KMS-11 (cell line): ENCODE measurements around the gene MST1.
"Not testable (repeated sequence)": the region's sequence is repeated elsewhere in the genome, so short reads cannot be mapped to it uniquely, and the experiment has no call there.

Experiments
- H2AFZ ChIP-seq: fragments of 200-600 bp; sonication (generic); 2 replicates; pipeline ENCODE4 v1.6.1; 2016; ENCODE audit warnings: antibody characterized with exemption, mixed run types, low read depth
- H3K27ac ChIP-seq: fragments of 200-600 bp; sonication (generic); 2 replicates; pipeline ENCODE4 v1.6.1; 2016; ENCODE audit warnings: mild to moderate bottlenecking, mixed run types
- H3K27me3 ChIP-seq: fragments of 200-600 bp; sonication (generic); 2 replicates; pipeline ENCODE4 v1.6.1; 2017; ENCODE audit warnings: mild to moderate bottlenecking, low read depth, mixed run types, moderate library complexity; ENCODE audit not compliant: insufficient read depth
- H3K36me3 ChIP-seq: fragments of 200-600 bp; sonication (generic); 2 replicates; pipeline ENCODE4 v1.6.1; 2017; ENCODE audit warnings: mild to moderate bottlenecking, mixed run types; ENCODE audit not compliant: insufficient read depth
- H3K4me1 ChIP-seq: fragments of 200-600 bp; sonication (generic); 2 replicates; pipeline ENCODE4 v1.6.1; 2016; ENCODE audit warnings: mild to moderate bottlenecking, low read depth, mixed run types; ENCODE audit not compliant: poor library complexity, severe bottlenecking
- H3K4me2 ChIP-seq: fragments of 200-600 bp; sonication (generic); 2 replicates; pipeline ENCODE4 v1.7.0; 2016; ENCODE audit warnings: mild to moderate bottlenecking, mixed run types
- H3K4me3 ChIP-seq: fragments of 200-600 bp; sonication (generic); IDR thresholded peaks from 2 replicates; pipeline ENCODE4 v1.6.1; 2017; ENCODE audit warnings: low read depth, low read length, mixed read lengths; ENCODE audit not compliant: insufficient read depth
- H3K79me2 ChIP-seq: fragments of 200-600 bp; sonication (generic); 2 replicates; pipeline ENCODE4 v1.6.1; 2016; ENCODE audit warnings: low read depth, mixed run types; ENCODE audit not compliant: insufficient read depth
- H3K9ac ChIP-seq: fragments of 200-600 bp; sonication (generic); 2 replicates; pipeline ENCODE4 v1.6.1; 2016; ENCODE audit warnings: mild to moderate bottlenecking, mixed run types
- H4K20me1 ChIP-seq: fragments of 200-600 bp; sonication (generic); 2 replicates; pipeline ENCODE4 v1.6.1; 2016; ENCODE audit warnings: mild to moderate bottlenecking, mixed run types; ENCODE audit not compliant: insufficient read depth
- TF ChIP-seq, protein P1 (sequence below): fragments of 200-600 bp; sonication (generic); conservative IDR thresholded peaks from 2 replicates; pipeline ENCODE4 v1.6.1; 2017; ENCODE audit warnings: low read depth, mild to moderate bottlenecking, antibody characterized with exemption, low read length, moderate library complexity, mixed read lengths

The MST1 gene

DNA sequence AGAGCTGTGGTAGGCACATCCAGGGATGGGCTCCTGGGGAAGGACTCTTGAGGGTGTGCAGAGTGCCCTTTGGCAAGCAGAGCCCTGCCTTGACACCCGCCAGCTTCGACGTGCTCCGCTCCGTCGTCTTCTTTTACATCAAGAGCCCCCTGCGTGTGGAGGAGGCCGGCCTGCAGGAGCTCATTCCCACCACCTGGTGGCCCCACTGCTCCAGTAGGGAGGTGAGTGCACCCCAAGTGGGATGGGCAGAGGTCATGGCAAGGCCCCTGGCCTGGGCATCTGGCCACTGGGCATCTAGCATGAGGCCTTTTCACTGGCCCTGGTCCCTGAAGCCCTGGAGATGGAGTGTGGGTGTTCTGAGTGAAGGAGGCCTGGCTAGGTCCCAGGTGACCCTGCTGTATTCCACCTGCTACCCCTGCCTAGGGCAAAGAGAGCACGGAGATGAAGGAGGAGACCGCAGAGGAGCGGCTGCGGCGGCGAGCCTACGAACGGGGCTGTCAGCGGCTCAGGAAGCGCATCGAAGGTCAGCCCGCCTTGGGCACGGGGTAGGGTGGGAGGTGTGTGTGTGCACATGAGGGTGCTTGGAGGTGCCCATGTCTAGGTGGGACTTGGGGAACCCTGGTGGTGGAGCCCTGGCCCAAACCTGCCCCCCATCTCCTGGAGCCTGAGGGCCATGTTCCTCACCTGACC is 12.3 kb upstream of the MST1 start:
- H3K27ac ChIP-seq = no peak overlapping the region
- no peak overlapping the region for H3K4me2 ChIP-seq
- H3K9ac ChIP-seq = no peak overlapping the region
- H4K20me1 ChIP-seq = no peaks in the 10 kb centered on the region
- no peaks in the 10 kb centered on the region for H3K36me3 ChIP-seq
- no peaks in the 10 kb centered on the region for H3K4me1 ChIP-seq
- TF ChIP-seq, protein P1, sequence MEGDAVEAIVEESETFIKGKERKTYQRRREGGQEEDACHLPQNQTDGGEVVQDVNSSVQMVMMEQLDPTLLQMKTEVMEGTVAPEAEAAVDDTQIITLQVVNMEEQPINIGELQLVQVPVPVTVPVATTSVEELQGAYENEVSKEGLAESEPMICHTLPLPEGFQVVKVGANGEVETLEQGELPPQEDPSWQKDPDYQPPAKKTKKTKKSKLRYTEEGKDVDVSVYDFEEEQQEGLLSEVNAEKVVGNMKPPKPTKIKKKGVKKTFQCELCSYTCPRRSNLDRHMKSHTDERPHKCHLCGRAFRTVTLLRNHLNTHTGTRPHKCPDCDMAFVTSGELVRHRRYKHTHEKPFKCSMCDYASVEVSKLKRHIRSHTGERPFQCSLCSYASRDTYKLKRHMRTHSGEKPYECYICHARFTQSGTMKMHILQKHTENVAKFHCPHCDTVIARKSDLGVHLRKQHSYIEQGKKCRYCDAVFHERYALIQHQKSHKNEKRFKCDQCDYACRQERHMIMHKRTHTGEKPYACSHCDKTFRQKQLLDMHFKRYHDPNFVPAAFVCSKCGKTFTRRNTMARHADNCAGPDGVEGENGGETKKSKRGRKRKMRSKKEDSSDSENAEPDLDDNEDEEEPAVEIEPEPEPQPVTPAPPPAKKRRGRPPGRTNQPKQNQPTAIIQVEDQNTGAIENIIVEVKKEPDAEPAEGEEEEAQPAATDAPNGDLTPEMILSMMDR = peak; percentile 56; the same call in 1 of the 2 replicates
- H3K4me3 ChIP-seq = no peak overlapping the region
- no peaks in the 10 kb centered on the region for H3K27me3 ChIP-seq
- H2AFZ ChIP-seq = no peak overlapping the region
- no peaks in the 10 kb centered on the region for H3K79me2 ChIP-seq

DNA sequence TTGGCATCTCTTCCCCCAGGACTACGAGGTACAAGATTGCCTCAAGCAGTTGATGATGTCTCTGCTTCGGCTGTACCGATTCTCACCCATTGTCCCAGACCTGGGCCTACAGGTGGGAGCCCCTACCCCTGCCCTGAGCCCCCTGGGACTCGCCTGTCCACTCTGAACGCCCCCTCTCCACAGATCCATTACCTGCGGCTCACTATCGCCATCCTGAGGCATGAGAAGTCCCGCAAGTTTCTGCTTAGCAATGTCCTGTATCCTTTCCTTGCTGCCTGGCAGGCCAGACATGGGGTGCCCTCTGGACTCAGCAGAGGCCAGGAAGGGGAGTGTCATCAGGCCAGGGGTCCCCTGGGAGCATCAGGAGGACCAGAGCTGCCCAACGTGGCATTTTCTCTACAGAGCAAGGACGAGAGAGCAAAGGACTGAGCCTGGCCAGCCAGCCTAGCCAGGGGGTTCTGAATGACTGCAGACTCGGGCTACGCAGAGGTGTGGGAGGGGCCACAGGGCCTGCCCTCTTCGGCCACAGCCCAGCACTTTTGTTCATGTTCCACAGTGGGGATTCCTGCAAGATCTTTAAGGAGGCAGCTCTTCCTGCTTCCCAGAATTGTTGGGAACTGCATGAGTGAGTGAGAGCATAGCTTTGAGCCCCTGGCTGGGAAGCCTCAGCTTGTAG is 11.3 kb upstream of the MST1 start:
- Histone ChIP-seq H3K9ac (no peak overlapping the region), H3K27ac (no peak overlapping the region), H3K27me3 (no peaks in the 10 kb centered on the region), H3K4me2 (no peak overlapping the region), H3K4me1 (no peaks in the 10 kb centered on the region), H4K20me1 (no peaks in the 10 kb centered on the region), H3K79me2 (no peaks in the 10 kb centered on the region), H2AFZ (no peak overlapping the region), H3K36me3 (no peaks in the 10 kb centered on the region), H3K4me3 (no peak overlapping the region)
- TF ChIP-seq, protein P1 = no peak

DNA sequence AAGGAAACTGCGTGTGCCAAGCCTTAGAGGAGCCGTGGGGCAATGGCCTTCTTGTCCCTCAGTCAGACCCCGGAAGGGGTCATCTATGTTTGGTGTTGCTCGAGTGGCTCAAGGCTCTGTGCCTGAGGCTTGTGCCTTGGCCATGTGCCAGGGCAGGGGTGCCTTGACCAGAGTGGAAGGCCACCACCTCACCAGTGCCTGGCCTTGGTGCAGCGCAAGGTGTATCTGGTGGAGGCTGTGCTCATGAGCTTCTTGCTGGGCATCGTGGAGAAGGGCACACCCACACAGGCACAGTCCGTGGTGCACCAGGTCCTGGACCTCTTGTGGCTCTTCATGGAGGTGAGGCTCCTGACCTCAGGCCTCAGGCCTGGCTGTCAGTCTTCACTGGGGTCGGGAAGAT is 10.7 kb upstream of the MST1 start:
- no peak overlapping the region for H3K4me2 ChIP-seq
- no peaks in the 10 kb centered on the region for H4K20me1 ChIP-seq
- no peak overlapping the region for H2AFZ ChIP-seq
- H3K9ac ChIP-seq = no peak overlapping the region
- H3K4me1 ChIP-seq = no peaks in the 10 kb centered on the region
- H3K27me3 ChIP-seq = no peaks in the 10 kb centered on the region
- TF ChIP-seq, protein P1 = no peak
- no peak overlapping the region for H3K27ac ChIP-seq
- H3K79me2 ChIP-seq = no peaks in the 10 kb centered on the region
- H3K4me3 ChIP-seq = no peak overlapping the region
- no peaks in the 10 kb centered on the region for H3K36me3 ChIP-seq

DNA sequence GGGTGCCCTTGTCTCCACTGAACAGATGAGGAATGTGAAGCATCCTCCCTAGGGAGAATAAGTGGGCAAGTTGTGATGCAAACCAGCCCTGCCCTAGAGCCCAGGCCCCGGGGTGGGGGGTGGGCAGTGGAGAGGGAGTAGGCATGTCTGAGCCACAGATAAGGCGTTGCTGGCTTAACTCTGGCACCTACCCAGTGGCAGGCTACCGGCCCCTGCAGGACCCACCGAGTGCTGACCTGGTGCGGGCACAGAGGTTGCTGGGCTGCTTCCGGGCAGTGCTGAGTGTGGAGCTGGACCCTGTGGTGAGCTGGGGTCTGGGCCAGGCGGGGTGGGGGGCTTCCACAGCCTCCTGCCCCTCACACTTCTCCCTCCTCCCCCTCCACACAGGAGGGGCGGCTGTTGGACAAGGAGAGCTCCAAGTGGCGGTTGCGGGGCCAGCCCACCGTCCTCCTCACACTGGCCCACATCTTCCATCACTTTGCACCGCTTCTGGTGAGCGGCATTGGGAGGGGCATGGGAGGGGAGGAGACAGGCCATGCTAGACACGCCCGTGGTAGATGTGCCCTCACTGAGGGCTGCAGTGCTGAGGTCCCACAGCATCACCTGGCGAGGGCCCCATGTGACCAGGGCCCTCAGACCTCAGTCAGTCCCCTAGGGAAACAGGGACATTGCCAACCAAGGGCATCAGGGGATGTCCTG is 10.2 kb upstream of the MST1 start:
- no peak overlapping the region for H3K4me3 ChIP-seq
- H3K79me2 ChIP-seq = no peaks in the 10 kb centered on the region
- no peak overlapping the region for H3K4me2 ChIP-seq
- no peak overlapping the region for H3K27ac ChIP-seq
- H3K9ac ChIP-seq = no peak overlapping the region
- no peaks in the 10 kb centered on the region for H3K4me1 ChIP-seq
- TF ChIP-seq, protein P1 = no peak
- no peaks in the 10 kb centered on the region for H3K36me3 ChIP-seq
- no peak overlapping the region for H2AFZ ChIP-seq
- H3K27me3 ChIP-seq = no peaks in the 10 kb centered on the region
- no peaks in the 10 kb centered on the region for H4K20me1 ChIP-seq

DNA sequence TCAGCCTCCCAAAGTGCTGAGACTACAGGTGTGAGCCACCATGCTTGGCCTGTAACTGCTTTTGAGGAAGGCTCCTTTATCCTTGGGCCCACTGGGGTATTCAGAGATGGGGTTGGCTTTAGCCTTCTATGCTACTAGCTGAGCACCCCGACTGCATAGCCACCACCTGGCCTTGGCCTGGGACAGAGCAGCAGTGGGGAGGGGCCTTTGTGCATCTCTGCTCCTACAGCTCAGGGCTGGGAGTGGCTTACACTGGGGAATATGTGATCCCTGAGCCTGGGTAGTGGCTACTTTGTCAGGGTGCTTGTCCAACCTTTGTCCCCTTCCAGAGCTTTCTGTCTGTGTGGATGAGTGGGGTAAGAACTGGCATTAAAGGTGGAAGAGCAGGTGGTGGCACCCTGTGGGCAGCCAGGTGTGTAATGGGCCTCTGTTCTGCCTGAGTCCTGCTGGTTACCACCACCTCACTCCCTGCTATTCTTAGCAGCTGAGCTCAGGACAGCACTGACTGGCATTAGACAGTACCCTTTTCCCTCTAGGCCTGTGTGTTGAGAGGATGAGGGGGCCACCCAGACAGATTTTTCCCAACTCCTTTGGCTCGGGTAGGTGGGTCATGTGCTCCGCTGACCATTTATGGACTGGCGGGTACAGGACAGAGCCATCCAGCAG is 6.2 kb upstream of the MST1 start:
- not testable (repeated sequence) for H3K4me2 ChIP-seq, H3K79me2 ChIP-seq, H3K4me1 ChIP-seq, H3K27me3 ChIP-seq, H2AFZ ChIP-seq, H3K27ac ChIP-seq, H3K9ac ChIP-seq, H3K4me3 ChIP-seq, H4K20me1 ChIP-seq, H3K36me3 ChIP-seq

DNA sequence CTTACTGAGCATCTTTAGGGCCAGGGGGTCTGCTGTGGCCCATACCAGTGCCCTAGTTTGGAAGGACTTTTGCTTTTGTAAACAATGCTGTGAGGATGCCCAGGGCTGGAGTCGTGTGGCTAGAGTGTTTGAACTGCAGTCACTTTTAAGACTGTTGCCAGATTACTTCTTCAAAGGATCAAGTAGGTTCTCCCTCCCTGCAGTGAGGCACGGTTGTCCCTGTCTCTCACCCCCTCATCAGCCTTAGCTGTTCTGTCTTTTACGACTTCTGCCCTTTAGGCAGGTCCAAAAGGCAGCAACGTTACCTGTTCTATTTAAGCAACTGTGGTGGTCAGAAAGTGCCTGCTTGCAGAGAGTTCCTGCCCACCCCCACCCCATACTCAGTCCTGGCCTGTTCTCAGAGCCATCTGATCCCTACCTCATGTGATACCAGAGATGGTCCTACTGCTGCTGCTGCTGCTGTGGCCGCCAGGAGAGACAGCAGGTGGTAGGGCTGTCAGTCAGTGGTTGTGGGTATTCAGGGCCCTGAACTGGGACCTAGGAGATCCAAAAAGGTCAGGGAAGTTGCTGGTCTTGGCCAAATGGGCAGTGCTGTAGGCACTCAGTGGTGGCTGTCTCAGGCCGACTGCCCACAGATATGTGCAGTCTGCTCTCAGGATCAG is 5.3 kb upstream of the MST1 start:
- not testable (repeated sequence) for H2AFZ ChIP-seq, H3K4me2 ChIP-seq, H3K79me2 ChIP-seq, H3K27me3 ChIP-seq, H3K9ac ChIP-seq, H3K4me1 ChIP-seq, H3K4me3 ChIP-seq, H4K20me1 ChIP-seq, H3K27ac ChIP-seq, H3K36me3 ChIP-seq
